Keratinocyte (primary cell): ENCODE measurements around the gene MALRD1.

Experiments
- EZH2 ChIP-seq: IDR thresholded peaks from one replicate; pipeline ENCODE4 v1.6.1; 2012; ENCODE audit warnings: inconsistent platforms, mild to moderate bottlenecking, low read length, moderate library complexity
- TF ChIP-seq, protein P1 (sequence below), 3 experiments: IDR thresholded peaks in 1 of 3; conservative IDR thresholded peaks in 1 of 3; optimal IDR thresholded peaks in 1 of 3; 2 replicates in 2 of 3; 3 replicates in 1 of 3; pipeline versions ENCODE3 to v1.5.1; 2011; ENCODE audit warnings: low read length in 3 of 3, mild to moderate bottlenecking in 3 of 3, moderate library complexity in 2 of 3, control low read depth in 1 of 3, inconsistent platforms in 1 of 3; ENCODE audit not compliant: insufficient read depth in 2 of 3; ENCODE audit errors: extremely low read depth in 1 of 3

DNA sequence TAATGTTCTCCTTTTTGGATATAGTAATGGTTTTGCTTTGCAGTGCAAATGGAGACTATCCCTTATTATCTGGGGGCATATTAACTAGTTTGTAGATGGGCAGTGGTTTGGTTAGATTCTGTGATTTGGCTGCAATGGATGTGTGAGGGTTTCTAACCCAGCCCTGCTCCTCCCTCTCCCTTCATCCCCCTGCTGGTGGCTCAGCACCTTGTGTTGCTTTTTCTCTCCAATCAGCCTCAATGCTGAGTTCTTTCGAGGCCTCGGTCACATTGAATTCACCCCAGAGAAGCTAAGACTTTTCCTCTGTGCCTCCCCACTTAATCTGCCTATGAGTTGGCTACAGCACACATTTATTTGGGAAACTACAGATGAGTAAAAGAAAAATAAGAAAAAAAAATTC, 120.0 kb downstream of the MALRD1 start:
- TF ChIP-seq, protein P1, sequence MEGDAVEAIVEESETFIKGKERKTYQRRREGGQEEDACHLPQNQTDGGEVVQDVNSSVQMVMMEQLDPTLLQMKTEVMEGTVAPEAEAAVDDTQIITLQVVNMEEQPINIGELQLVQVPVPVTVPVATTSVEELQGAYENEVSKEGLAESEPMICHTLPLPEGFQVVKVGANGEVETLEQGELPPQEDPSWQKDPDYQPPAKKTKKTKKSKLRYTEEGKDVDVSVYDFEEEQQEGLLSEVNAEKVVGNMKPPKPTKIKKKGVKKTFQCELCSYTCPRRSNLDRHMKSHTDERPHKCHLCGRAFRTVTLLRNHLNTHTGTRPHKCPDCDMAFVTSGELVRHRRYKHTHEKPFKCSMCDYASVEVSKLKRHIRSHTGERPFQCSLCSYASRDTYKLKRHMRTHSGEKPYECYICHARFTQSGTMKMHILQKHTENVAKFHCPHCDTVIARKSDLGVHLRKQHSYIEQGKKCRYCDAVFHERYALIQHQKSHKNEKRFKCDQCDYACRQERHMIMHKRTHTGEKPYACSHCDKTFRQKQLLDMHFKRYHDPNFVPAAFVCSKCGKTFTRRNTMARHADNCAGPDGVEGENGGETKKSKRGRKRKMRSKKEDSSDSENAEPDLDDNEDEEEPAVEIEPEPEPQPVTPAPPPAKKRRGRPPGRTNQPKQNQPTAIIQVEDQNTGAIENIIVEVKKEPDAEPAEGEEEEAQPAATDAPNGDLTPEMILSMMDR (optimal IDR thresholded peaks at IDR 0.05 in 1 of 3, IDR thresholded peaks at IDR 0.05 in 1 of 3, conservative IDR thresholded peaks at IDR 0.05 in 1 of 3; ENCODE audit: extremely low read depth in 1 of 3, insufficient read depth in 2 of 3, low read length in 3 of 3) = peak; percentile 21 to 56 (median 45)
- TF ChIP-seq EZH2 = no peak
